ENCODE results near the gene GABPA. TPM values are rescaled to one million over a fixed set of nuclear protein-coding genes. Genes with fewer than 3 reads are reported as not detected.

GABPA gene
- total and polyA plus RNA-seq, 7 experiments from 2014 or later, result 21.7 to 31.9 (median 25.1) TPM

DNA sequence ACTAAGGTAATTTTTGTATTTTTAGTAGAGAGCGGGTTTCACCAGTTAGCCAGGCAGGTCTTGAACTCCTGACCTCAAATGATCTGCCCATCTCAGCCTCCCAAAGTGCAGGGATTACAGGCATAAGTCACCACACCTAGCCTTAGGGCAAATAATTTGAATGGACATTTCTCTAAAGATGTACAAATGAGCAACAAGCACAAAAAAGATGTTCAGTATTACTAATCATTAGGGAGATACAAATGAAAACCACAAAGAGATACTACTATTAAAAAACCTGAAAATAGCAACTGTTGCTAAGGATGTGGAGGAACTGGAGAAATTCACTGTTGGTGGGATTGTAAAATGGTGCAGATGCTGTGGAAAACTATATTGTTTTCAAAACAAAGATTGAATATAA, 79.1 kb downstream of the GABPA start:
- Histone ChIP-seq H3K27me3 (ENCODE audit: control insufficient read depth in 2 of 2, insufficient read depth in 2 of 2, low read length in 2 of 2) (no peaks in the 10 kb centered on the region), H3K4me1 (ENCODE audit: control insufficient read depth in 2 of 2, insufficient read depth in 2 of 2, low read length in 2 of 2) (no peaks in the 10 kb centered on the region), H3K27ac (ENCODE audit: low read depth, low read length) (no peak overlapping the region), H3K36me3 (ENCODE audit: control insufficient read depth in 2 of 3, insufficient read depth in 3 of 3, low read length in 3 of 3) (no peaks in the 10 kb centered on the region), H3K9me3 (ENCODE audit: control insufficient read depth in 2 of 3, low read length in 3 of 3) (no peaks in the 10 kb centered on the region), H3K4me3 (ENCODE audit: low read length) (no peak overlapping the region)
- no peak overlapping the region for H3K27ac Mint-ChIP-seq
- peaks cover 0 to 7% (median 0%) of the 10 kb centered on the region in 5 donors for H3K27me3 Mint-ChIP-seq
- no peaks in the 10 kb centered on the region for H3K9me3 Mint-ChIP-seq
- H3K4me1 Mint-ChIP-seq, result peaks cover 0 to 6% (median 0%) of the 10 kb centered on the region in 7 donors
- no peak overlapping the region for H3K4me3 Mint-ChIP-seq
- ChIA-PET POLR2A (no interaction called here), CTCF (no interaction called here)
- H3K36me3 Mint-ChIP-seq, result no peaks in the 10 kb centered on the region
- intact Hi-C loops (cut with micrococcal nuclease), result no loop called here
- DNase-seq (no peak), ATAC-seq (no peak)

DNA sequence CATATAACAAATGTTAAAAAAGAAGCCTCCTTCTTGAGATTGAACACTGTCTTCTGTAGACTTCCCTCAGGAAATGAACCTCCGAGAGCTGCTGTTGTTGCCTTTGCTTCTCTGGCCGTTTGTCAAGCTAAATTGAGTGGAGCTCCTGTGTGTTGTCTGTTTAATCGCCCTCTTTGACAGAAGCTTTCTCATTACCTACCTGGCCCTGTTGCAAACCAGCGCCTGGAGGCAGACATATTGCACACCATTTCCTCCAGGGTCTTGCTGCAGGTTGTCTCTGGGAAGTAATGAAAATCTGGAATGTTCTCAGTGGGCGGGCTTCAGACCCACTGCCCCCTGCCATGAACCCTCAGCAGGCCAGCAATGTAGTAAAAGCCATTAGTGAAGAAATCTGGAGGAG, 83.3 kb downstream of the GABPA start:
- Histone ChIP-seq H3K4me3 (ENCODE audit: low read length) (no peak overlapping the region), H3K36me3 (ENCODE audit: control insufficient read depth in 2 of 3, insufficient read depth in 3 of 3, low read length in 3 of 3) (no peaks in the 10 kb centered on the region), H3K4me1 (ENCODE audit: control insufficient read depth in 2 of 2, insufficient read depth in 2 of 2, low read length in 2 of 2) (no peaks in the 10 kb centered on the region), H3K27ac (ENCODE audit: low read depth, low read length) (no peak overlapping the region), H3K9me3 (ENCODE audit: control insufficient read depth in 2 of 3, low read length in 3 of 3) (no peaks in the 10 kb centered on the region), H3K27me3 (ENCODE audit: control insufficient read depth in 2 of 2, insufficient read depth in 2 of 2, low read length in 2 of 2) (no peaks in the 10 kb centered on the region)
- CTCF ChIA-PET, result no interaction called here
- no peak overlapping the region for H3K27ac Mint-ChIP-seq
- peaks cover 0 to 6% (median 0%) of the 10 kb centered on the region in 7 donors for H3K4me1 Mint-ChIP-seq
- H3K27me3 Mint-ChIP-seq, result peaks cover 0 to 7% (median 0%) of the 10 kb centered on the region in 5 donors
- POLR2A ChIA-PET, result no interaction called here
- intact Hi-C loops (cut with micrococcal nuclease), result no loop called here
- no peaks in the 10 kb centered on the region for H3K9me3 Mint-ChIP-seq
- no peak overlapping the region for H3K4me3 Mint-ChIP-seq
- H3K36me3 Mint-ChIP-seq, result no peaks in the 10 kb centered on the region
- ATAC-seq (no peak), DNase-seq (no peak)

DNA sequence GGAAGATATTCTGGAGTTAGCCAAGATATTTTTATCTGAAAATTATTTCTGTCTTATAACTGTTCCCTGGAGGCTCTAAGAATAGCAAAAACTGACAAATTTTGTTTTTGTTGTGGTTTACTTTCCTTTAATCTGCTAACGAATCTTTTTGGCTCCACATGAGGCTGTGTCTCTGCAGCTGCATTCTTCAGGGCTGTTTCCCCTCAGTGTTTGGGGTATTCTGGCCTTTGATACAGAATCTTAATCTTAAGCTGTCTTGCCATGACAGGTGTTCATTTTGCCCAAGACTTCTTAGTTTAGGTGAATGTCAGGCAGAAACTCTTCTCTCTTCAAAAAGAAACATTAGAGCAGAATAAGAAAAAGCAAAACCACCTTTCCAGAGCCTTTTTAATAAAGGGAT, 83.8 kb downstream of the GABPA start:
- Mint-ChIP-seq H3K36me3 (no peaks in the 10 kb centered on the region), H3K27ac (no peak overlapping the region), H3K27me3 (peaks cover 0 to 7% (median 0%) of the 10 kb centered on the region in 5 donors), H3K4me3 (no peak overlapping the region), H3K9me3 (no peaks in the 10 kb centered on the region), H3K4me1 (peaks cover 0 to 6% (median 0%) of the 10 kb centered on the region in 7 donors)
- no peaks in the 10 kb centered on the region for H3K4me1 ChIP-seq (ENCODE audit: control insufficient read depth in 2 of 2, insufficient read depth in 2 of 2, low read length in 2 of 2)
- no peak overlapping the region for H3K27ac ChIP-seq (ENCODE audit: low read depth, low read length)
- CTCF ChIA-PET, result no interaction called here
- no peak for ATAC-seq
- H3K9me3 ChIP-seq (ENCODE audit: control insufficient read depth in 2 of 3, low read length in 3 of 3), result no peaks in the 10 kb centered on the region
- H3K4me3 ChIP-seq (ENCODE audit: low read length), result no peak overlapping the region
- H3K36me3 ChIP-seq (ENCODE audit: control insufficient read depth in 2 of 3, insufficient read depth in 3 of 3, low read length in 3 of 3), result no peaks in the 10 kb centered on the region
- intact Hi-C loops (cut with micrococcal nuclease), result no loop called here
- H3K27me3 ChIP-seq (ENCODE audit: control insufficient read depth in 2 of 2, insufficient read depth in 2 of 2, low read length in 2 of 2), result no peaks in the 10 kb centered on the region
- POLR2A ChIA-PET, result no interaction called here
- DNase-seq, result no peak

Other genes starting within 250 kb of the GABPA start
- 10 to 100 TPM in 3 of 5 experiments, 1 to 10 TPM in 2; 7.6 to 35.7 (median 19.5) TPM for gene MRPL39, start 127.5 kb upstream of the GABPA start, total RNA-seq
- gene MRPL39, start 127.5 kb upstream of the GABPA start, polyA plus RNA-seq, result 10 to 100 TPM; 46.4 to 53.6 TPM
- gene JAM2, start 95.7 kb upstream of the GABPA start, total RNA-seq, result under 1 TPM in 2 of 5 experiments, not detected in 3; 0.17 to 0.44 TPM
- gene JAM2, start 95.7 kb upstream of the GABPA start, polyA plus RNA-seq, result under 1 TPM; 0.04 to 0.06 TPM
- 100 to 1,000 TPM in 1 of 5 experiments, 10 to 100 TPM in 4; 39.5 to 124 (median 58.6) TPM for gene ATP5PF, start 68 bp upstream of the GABPA start, total RNA-seq
- 100 to 1,000 TPM; 292 to 380 TPM for gene ATP5PF, start 68 bp upstream of the GABPA start, polyA plus RNA-seq

Measured in naive thymus-derived CD4-positive, alpha-beta T cell (primary cell).